Measurements from ENCODE around the gene GALNT9.
A peak's percentile ranks its signal among the peaks of the same experiment; 100 is the strongest.
"Not testable (repeated sequence)": the region's sequence is repeated elsewhere in the genome, so short reads cannot be mapped to it uniquely, and the experiment has no call there.

Gene GALNT9

DNA sequence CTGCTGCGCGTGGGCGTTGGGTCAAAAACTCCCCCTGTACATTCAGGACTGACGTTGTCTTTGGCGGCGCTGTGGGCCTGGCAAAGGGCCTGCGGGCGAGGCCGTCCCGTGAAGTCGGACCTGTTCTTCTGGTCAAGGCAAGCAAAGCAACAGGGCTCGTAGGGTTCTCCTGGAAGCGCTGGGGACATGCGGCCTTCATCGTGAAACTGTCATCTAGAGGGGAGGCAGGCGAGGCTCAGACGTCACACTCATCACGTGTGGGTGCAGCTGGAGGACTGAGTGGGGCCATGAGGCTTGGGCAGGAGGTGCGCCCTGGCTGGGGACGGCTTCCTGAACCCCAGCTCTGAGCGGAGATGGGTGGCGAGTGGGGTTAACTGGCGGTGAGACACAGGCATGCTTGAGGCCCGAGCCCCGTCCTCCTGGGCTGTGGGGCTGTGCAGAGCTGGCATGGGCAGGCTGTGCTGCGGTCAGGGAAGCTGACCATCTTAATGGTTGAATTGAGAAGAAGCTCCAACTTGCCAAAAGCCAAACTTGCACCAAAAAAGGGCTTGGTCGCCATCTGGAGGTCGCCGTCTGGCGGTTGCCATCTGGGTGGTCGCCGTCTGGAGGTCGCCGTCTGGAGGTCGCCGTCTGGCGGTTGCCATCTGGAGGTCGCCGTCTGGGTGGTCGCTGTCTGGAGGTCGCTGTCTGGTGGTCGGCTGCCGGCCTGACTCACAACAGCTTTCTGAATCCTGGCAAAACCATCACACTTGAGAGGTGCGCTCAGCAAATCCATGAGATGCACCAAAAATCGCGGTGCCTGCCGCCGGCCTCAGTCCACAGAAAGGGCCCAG, 119.0 kb downstream of the GALNT9 start:
- DNase-seq, result no peak

DNA sequence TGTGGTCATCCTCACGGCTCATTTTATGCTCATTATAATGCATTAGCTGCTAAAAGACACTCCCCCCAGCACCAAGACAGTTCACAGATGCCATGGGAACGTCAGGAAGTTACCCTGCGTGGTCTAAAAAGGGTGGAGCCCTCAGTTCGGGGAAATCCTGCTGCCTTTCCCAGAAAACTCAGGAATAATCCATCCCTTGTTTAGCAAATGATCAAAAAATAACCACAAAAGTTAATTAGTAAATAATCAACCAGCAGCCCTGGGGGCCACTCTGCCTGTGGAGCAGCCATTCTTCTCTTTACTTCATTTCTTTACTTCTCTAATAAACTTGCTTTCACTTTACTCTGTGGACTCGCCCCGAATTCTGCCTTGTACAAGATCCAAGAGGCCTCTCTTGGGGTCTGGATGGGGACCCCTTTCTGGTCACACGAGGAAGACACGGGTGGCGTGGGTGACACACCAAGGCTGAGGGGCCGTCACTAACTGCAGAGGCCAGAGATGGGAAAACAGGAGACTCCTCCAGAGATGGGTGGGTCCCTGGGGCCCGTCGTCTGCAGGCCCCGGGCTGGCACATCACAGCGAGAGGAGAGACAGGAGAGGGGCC, 119.7 kb downstream of the GALNT9 start:
- DNase-seq, result no peak

DNA sequence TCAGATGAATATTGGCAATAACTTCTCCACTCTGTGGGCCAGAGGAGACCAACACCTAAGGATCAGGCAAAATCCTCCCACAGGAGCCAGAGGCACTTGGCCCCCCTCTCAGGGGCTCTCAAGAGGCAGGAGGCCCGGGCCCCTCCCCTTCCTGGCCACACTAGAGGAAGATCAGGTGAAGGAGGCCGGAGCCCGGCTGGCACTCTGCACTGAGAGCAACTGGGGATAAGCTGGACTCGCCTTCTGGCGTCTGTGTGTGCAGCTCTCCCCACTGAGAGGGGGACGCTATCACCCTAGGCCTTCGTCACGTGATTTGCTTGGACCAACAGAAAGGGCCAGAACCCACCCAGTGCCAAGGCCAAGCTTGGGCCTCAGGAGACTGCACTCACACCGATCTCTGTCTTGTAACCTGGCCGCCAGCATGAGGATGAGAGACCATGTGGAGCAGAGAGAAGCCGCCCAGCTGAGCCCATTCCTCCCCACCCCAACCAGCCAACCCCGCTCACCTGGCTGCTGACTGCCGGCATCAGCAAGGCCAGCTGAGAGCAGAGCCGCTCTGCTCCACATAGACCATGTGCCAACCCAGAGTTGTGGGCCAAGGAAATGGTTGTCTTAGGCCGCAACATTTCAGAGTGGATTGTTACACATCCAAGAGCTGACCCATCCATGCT, 121.1 kb downstream of the GALNT9 start:
- peak; percentile 18 to 52 for DNase-seq

DNA sequence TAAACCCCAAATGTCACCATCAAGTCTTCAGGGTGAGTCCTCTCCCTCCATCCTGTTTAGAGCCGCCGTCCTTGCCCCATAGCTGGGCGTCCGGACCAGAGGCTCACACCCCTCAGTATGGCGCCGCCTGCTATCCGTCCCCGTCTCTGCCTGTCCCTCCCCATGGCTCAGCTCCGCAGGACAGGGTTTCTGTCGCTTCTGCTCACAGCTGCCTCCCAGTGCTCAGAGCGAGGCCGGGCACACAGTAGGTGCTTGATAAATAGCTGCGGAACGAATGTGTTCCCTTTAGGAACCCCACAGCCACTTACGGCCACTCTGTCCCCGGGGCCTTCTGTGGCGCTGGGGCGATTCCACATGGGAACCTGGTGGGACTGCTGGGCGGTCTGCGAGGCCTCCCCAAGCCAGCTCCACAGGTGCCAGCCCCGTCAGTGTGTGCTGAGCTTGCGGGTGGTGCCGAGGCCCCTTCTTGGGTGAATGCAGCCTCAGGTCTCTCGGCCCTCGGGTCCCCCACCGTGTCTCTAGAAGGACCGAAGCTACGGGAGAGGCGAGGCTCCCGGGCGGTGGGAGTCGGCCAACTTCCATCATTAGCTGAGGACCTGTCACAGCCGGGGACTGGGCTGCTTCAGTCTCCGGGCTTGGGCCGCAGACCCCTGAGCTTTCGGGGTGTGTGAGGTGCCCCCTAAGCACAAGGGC, 122.2 kb downstream of the GALNT9 start:
- DNase-seq, result no peak

DNA sequence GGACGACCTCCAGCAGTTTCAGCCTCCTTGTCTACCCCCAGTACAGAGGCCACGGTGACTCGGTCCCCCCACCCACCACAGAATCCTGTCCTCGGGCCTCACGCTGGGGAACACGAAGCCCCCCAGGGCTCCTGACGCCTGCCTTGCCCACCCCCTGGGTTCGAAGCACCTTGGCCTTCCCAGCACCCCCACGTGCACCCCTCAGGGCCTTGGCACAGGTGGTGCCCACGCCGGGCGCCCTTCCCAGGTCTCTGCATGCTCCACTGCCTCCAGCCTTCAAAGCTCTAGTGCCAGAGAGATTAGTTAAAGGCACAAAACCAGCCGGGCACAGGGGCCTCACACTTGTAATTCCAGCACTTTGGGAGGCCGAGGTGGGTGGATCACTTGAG, 123.3 kb downstream of the GALNT9 start:
- no peak for DNase-seq

DNA sequence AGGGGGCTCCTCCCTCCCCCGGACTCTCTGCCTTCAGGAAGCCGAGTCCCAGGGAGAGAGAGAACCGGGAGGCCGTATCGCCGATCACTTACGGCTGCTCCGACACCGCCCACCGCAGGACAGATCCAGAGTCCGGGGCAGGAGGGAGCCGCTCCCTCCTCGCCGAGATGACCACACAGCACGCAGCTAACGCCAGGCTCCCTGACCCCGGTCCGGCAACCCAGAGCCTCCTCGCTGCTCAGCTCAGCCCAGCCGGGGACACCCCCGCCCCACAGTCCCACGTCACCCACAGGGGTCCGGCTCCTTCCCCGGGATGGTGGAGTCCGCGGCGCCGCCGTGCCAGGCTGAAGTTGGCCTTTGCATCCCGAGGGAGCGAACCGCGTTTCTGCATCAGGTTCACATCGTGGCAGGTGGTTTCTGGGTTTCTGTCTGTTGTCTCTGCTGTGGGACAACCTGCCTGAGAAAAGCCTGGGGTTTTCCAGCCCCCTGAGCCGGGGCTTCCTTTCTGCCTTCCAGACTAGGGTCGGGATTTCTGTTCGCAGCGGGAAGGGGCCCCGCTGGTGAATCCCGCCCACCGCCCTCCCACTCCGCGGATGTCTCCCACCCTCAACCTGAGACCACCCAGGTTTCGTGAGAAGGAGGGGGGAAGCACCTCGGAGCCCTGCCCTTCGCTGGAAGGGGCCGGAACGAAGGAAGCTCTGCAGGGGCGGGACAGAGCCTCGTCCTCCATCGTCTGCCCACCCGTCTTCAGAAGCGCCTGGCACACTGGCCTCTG, 123.9 kb downstream of the GALNT9 start:
- no peak for DNase-seq

DNA sequence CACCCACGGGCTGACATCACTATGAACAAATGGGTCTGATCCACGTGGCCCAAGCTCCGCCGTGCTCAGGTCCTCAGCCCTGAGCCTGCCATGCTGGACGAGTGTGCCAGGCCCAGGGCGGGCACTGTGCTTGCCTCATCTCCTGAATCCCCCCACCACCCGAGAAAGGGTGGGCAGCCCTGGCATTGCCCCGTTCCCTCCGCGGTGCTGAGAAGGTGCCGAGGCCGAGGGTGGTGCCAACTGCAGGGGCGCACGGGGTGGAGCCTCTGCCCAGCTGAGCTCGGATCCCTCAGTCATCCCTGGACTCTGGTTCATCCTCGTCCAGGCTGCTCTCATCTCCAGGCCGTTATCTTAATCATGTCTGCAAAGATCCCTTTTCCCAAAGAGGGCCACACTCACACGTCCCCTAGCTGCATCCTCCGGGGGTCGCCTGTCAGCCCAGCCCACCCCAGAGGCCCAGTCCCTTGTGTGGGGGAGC, 124.6 kb downstream of the GALNT9 start:
- DNase-seq, result no peak

DNA sequence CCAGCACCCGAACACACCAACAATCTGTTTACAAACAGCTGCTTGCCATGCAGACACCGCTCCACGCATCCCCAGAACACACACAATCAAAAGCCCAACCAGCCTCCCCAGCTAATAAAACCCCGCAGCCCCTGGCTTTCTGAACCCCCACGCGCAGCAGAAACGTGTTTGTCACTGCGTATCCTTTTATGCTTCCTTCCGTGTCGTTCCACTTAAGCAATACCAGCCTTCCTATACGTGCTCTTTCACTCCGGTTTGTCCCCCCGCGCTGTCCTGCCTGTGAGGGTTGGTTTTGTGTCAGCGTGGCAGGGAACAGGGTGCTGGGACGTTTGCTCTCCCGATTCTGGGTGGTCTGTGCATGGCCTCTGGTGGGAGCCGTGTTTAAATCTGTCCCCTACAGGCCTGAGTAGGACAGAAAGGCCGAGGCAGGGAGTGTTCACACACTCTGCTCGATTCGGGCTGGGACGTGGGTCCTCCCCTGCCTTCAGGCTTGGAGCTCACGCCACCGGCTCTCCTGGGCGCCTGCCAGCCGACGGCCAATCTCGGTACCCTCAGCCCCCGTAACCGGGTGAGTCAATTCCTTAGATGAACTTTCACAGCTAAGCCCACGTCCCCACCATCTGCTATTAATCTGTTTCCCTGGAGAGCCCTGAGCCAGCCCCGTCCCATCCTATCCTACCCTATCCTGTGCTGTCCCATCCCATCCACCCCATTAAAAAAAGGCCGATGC, 125.2 kb downstream of the GALNT9 start:
- peak in 1 of 2 experiments; percentile 17 for DNase-seq

DNA sequence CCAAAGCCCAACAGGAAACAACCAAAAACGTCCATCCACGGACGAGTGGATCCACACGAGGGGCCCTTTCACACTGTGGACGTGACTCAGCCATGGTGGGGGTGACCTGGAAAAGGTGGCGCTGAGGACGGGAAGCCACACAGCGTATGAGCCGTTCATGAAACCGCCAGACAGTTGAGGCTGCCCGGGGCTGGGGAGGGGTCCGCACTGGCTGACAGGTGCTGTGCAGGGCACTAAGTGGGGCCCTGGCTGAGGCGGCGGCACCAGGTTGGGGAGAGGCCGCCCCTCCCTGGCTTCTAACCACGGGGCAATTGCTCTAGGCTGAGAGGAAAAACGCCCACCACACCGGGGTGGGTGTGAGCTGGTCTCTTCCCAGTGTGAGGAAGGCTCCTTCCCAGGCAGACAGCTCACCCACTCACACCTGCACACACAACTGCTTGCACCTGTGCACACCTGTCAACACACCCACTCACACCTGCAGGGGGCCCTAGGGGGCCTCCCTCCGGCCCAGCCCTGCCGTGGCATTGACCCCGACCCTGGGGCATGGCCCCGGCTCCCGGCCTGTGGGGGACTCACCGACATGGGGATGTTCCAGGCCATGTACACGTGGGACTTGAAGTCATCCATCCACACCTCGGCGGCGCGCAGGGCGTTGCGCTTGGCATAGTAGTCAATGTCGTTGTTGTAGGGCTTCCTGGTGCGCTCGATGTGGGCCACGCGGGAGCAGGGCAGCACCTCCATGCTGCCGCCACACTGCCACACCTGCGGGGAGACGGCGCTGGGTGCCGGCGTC, 126.3 kb downstream of the GALNT9 start:
- no peak for DNase-seq

DNA sequence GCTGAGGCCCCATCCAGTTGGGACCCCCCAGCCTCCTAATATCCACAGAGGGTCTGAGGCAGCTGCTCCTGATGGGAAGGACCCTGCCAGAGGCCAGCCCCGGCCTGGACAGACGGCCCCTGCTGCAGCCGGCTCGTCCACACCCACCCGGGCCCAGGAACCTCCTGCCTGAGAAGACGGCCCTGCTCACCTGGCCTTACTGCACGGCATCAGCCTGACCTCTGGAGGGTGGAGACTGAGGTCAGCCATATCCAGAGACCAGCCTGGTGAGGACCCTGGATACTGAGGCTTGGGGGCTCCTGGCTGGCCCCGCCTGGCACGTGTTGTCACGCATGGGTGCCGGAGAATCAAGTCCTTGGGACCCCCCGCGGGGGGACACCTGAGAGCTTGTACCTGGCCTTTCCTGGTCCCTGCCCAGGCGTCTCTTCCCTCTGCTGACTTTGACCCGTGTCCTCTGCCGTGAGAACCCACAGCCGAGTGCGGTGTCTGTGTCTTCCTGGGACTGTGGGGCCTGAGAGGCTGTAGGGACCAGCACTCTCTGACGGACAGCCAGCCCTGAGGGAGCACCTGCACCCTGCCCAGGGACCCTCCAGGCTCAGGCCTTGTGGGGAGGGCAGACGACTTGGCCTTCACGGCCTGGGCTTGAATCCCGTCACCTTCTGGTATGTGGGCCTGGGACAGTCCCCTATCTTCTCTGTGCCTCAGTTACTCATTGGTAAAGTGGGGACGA, 127.8 kb downstream of the GALNT9 start:
- no peak for DNase-seq

DNA sequence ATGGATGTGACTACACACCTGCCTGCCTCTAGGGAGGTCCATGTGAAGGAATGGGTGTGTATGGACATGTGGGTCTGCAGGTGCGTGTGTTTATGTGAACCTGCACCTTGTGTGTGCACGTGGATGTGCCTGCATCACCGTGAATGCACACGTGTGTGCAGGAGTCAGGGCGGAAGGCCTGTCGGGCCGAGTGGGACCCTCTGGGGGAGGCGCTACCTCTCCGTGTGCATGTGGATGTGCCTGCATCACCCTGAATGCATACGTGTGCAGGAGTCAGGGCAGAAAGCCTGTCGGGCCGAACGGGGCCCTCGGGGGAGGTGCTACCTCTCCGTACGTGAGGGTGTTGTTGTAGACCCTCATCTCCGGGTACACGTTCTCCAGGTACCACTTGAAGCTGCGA, 128.6 kb downstream of the GALNT9 start:
- DNase-seq, result no peak

DNA sequence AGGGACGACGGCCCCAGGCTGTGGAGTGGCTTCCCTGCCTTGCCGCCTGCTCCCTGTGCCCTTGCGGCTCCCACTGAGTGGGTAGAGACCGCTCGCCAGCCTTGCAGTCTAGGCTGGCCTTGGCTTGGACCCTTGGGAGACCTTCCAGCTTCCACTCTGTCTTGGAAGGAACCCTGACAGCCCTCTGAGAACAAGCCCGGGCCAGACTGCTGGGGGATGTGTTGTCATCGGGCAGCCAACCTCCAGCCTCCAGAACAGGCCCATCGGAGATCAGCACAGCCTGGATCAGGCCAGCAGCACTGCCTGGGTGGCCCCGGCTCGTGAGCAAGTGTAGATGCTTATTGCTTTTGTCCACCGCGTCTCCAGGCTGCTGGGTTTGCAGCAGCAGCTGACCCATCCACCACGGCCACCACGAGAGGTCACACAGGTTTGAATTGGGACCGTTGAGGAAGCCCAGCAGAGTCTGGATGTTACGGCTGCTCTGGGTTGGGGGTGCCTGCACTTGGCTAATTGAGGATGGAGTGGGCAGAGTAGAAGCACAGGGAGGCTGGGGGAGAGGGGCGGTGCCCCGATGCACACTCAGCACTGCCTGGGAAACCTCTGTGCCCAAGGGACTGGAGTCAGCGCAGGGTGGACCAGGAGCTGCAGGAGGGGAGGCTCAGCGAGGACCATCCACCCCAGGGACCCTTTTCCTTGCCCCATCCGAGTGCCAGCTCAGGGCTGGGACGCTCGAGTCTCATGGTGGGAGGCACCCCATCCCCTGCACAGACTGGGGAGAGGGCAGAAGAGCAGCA, 129.7 kb downstream of the GALNT9 start:
- no peak for DNase-seq

DNA sequence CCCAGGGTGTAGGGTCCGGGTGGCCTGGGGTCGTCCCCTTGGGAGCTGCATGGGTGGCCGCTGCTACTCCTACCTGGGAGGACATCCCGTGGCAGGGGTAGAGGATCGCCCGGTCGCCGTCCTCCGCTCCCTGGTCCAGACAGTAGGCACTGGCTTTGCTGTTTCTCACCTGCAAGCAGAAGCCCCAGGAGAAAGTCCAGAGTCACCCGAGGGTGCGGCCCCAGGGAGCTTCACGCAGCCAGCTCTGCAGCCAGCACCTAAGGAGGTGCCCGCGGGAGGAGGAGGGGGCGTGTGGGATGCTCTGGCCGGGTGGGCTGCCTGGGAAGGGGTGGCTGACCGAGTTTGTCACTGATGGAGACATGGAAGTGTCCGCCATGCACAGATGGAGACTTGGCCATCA, 130.3 kb downstream of the GALNT9 start:
- DNase-seq, result no peak

DNA sequence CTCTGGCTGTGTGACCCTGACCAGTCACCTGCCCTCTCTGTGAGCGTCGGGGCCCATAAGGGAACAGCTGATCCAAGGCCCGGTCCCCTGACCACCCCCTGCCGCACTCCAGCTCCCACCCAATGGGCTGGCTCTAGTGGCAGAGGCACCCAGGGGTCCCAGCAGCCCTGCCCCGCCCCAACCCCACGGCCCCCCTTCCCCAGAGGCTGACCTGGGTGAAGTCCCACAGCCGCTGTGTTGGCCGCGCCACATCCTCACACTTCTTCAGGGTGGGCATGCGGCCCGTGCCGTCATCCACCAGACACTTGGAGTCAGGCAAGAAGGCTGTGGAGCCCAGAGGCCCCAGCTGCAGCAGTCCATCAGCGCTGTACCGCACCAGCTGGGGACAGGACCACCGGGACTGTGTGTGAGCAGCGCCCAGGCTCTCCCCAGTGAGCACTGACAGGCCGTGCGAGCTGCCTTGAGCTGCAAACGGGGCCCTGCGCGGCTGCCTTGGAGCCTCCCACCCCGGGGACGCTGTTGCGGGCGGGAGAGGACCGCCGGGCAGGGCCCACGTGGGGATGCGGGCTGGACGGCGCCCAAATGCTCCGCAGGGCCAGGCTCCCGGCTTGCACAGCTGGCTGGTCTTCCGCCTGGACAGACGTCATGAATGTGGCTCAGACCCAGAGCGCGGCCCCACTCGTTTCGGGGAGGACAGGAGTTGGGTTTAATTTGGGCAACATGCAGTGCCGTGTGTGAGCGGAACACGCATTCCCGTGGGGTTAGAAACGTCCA, 131.6 kb downstream of the GALNT9 start:
- no peak for DNase-seq

DNA sequence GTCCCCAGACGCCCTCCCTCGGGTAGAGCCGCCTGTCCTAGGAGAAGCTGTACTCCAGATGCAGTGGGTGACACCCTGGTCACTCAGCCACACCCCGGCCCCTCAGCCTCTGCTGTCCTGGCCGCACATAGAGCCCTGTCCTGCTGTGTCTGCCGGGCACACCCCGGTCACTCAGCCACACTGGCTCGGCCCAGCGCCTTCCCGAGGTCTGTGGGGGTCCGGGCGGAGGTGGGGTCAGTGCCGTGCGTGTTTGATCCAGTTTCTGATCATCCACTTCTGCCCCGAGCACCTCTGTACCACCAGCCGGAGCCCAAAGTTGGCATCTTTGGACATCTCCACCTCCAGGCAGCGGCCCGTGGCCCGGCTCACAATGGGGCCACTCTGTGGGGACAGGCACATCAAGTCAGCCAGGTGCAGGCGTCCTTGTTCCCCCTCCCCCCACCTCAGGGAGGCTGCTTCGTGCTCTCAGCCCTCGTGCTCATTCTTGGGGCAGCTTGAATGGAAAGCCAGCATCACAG, 132.5 kb downstream of the GALNT9 start:
- no peak for DNase-seq

DNA sequence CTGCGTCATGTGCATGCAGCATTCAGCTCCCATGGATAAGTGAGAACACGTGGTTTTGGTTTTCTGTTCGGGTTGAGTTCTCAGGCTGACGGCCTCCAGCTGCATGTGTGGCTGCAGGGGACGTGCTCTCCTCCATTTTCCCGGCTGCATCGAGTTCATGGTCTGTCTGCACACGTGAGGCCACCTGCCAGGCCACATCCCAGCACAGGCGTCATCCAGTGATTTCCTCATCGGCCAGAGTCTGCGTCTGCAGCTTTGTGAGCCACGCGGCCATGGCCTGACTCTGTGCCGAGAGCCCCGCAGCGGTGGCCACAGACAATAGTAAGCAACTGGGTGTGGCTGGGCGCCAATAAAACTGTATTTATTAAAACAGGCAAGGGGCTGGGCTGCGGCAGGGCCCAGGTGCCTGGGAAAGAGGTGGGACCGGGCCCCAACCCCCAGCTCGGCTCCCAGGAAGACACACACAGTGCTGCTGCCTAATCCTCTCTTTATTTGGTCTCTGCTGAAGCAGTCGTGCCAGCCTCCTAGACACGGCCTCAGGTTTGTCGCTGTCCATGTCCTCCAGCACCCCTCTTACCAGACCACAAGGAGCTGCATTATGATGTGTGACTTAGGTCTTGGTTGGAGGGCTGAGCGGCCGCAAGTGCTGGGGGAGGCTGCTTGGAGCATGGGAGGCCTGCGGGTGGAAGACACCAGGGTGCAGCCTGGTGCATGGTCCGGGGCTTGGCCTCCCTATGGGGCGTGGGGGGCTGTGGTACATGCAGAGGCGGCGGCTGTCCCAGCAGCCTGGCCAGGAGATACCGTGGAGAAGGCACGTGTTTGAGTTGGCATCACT, 133.1 kb downstream of the GALNT9 start:
- peak in 1 of 2 experiments; percentile 10 for DNase-seq

DNA sequence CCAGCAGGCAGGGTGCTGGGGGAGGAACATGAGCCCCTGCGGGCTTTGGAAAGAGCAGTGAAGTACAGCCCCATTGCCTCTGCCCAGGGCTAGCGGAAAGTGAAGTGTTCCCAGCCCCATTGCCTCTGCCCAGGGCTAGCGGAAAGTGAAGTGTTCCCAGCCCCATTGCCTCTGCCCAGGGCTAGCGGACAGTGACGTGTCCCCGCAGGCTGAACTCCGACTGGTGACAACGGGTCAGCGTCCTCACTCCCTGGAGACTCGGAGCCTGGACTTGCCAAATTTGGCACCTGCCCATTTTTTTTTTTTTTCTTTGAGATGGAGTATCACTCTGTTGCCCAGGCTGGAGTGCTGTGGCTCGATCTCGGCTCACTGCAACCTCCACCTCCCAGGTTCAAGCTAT, 134.1 kb downstream of the GALNT9 start:
- DNase-seq, result not testable (repeated sequence)
